HepG2 (cell line): Measurements from ENCODE around the gene ZNF343. TPM values are rescaled to one million over a fixed set of nuclear protein-coding genes. Genes with fewer than 3 reads are reported as not detected.
A peak's percentile ranks its signal among the peaks of the same experiment; 100 is the strongest.

ENCODE experiments used
- ATAC-seq: fragments of 200-7000 bp; cut with Tn5 transposase; 3 replicates; pipeline ENCODE4 v1.9.1; 2020; ENCODE audit warnings: mild to moderate bottlenecking, moderate library complexity
- BruUV-seq: library from RNA; stranded (reverse); fragments of 400-500 nt; replicated peaks from 2 replicates; lab custom pipeline; 2021; lab: Mats Ljungman, UMichigan
- CTCF ChIA-PET: fragments of 300-600 bp; formaldehyde crosslinking; extraction: SDS; loops from one replicate; lab custom pipeline; 2021; ENCODE audit warnings: low total read pairs, inconsistent platforms, low intra/inter-chr PET ratio; lab: Yijun Ruan, JAX
- POLR2A ChIA-PET: fragments of 350-600 bp; sonication (Branson Sonifier 250); formaldehyde crosslinking; loops from one replicate; lab custom pipeline; 2020; ENCODE audit warnings: antibody characterized with exemption, inconsistent platforms; lab: Yijun Ruan, JAX
- DNase-seq: peaks from one replicate; pipeline ENCODE4 v3.0.0-alpha.2; 2015; ENCODE audit warnings: low spot score
- FAIRE-seq: peaks from 3 replicates; lab custom pipeline; 2011; peaks lifted over from hg19 to GRCh38; lab: Jason Lieb, UNC
- H2AFZ ChIP-seq: one replicate; pipeline ENCODE4 v1.6.1; 2011; ENCODE audit warnings: low read length, inconsistent platforms
- H3K27ac ChIP-seq: fragments of 300-600 bp; 3 replicates; pipeline ENCODE4 v1.8.0; 2011; ENCODE audit warnings: mixed run types, mild to moderate bottlenecking, mixed read lengths, low read length, inconsistent platforms; ENCODE audit not compliant: insufficient read depth; ENCODE audit errors: extremely low read length
- H3K27me3 ChIP-seq, 2 experiments: fragments of 200-600 bp in 1 of 2; 2 replicates in 1 of 2; 3 replicates in 1 of 2; pipeline versions ENCODE4 v1.6.0 to v1.8.0; 2011; ENCODE audit warnings: low read length in 2 of 2, mild to moderate bottlenecking in 2 of 2, moderate library complexity in 2 of 2, inconsistent platforms in 1 of 2; ENCODE audit not compliant: insufficient read depth in 2 of 2, control insufficient read depth in 1 of 2
- H3K36me3 ChIP-seq, 2 experiments: fragments of 200-600 bp in 1 of 2; replicated peaks in 1 of 2; 2 replicates in 1 of 2; 3 replicates in 1 of 2; pipeline versions ENCODE4 v1.5.1 to v1.8.0; 2011; ENCODE audit warnings: low read length in 2 of 2, inconsistent platforms in 1 of 2; ENCODE audit not compliant: insufficient read depth in 2 of 2, control insufficient read depth in 1 of 2
- H3K4me1 ChIP-seq: 2 replicates; pipeline ENCODE4 v1.5.1; 2012; ENCODE audit warnings: low read length, inconsistent platforms; ENCODE audit not compliant: insufficient read depth
- H3K4me2 ChIP-seq: 2 replicates; pipeline ENCODE4 v1.6.0; 2011; ENCODE audit warnings: low read depth, low read length, inconsistent platforms
- H3K4me3 ChIP-seq, 3 experiments: fragments of 200-600 bp in 1 of 3; sonication (generic), shearing (Covaris generic) in 1 of 3; replicated peaks in 1 of 3; 2 replicates each; pipeline ENCODE4 v1.5.1; 2011 to 2016; ENCODE audit warnings: low read length in 3 of 3, inconsistent platforms in 2 of 3, low read depth in 2 of 3, mild to moderate bottlenecking in 2 of 3, control low read depth in 1 of 3, mixed read lengths in 1 of 3; ENCODE audit not compliant: insufficient read depth in 1 of 3
- H3K79me2 ChIP-seq: one replicate; pipeline ENCODE4 v1.6.1; 2011; ENCODE audit warnings: low read length, inconsistent platforms; ENCODE audit not compliant: insufficient read depth
- H3K9ac ChIP-seq: 2 replicates; pipeline ENCODE4 v1.6.0; 2011; ENCODE audit warnings: mild to moderate bottlenecking, low read depth, low read length, inconsistent platforms; ENCODE audit not compliant: insufficient read depth
- H3K9me3 ChIP-seq: 2 replicates; pipeline ENCODE4 v1.5.1; 2012; ENCODE audit warnings: mild to moderate bottlenecking, low read length
- H4K20me1 ChIP-seq: 2 replicates; pipeline ENCODE4 v1.6.0; 2011; ENCODE audit warnings: inconsistent platforms, mild to moderate bottlenecking, low read length, moderate library complexity; ENCODE audit not compliant: insufficient read depth
- LCORL ChIP-seq, 2 experiments: fragments of 450-650 bp in 1 of 2; sonication (generic) in 1 of 2; formaldehyde crosslinking in 1 of 2; IDR thresholded peaks; 2 replicates each; pipeline versions ENCODE4 v1.5.0 to v1.6.1; 2017 to 2020; ENCODE audit warnings: antibody characterized with exemption in 1 of 2, missing genetic modification reagents in 1 of 2
- RFX3 ChIP-seq: IDR thresholded peaks from 2 replicates; pipeline ENCODE4 v1.6.1; 2016; ENCODE audit warnings: missing biosample characterization, missing genetic modification reagents
- ZBTB25 ChIP-seq: IDR thresholded peaks from 2 replicates; pipeline ENCODE4 v1.6.1; 2018; ENCODE audit warnings: missing genetic modification reagents
- WGBS: methylation state at CpG from one replicate; pipeline ENCODE4 v1.1.6; 2017; ENCODE audit warnings: low lambda C conversion rate; 5-methylcytosine and 5-hydroxymethylcytosine counted together
- in situ Hi-C: cut with HindIII; loops from 2 replicates; pipeline ENCODE4 v1.10.0; 2017; ENCODE audit warnings: low pct_unique_long_range_greater_than_20kb; ENCODE audit not compliant: extremely low pct_ligation_motif_present
- intact Hi-C: fragments of 100-400 bp; cut with micrococcal nuclease; formaldehyde crosslinking; loops from one replicate; pipeline ENCODE4 v1.10.0; 2022; ENCODE audit not compliant: unreplicated experiment
- polyA plus RNA-seq, 8 experiments: library from polyadenylated mRNA; depleted of rRNA in 3 of 8; stranded (reverse) in 7 of 8; unstranded in 1 of 8; fragments of >200 nt; fragmentation: Illumina TruSeq in 4 of 8; extraction: Trizol in 4 of 8; gene quantifications; 2 replicates each; pipeline versions ENCODE4 v1.2.1 to v1.2.3, GENCODE V29; 2011 to 2016; ENCODE audit warnings: low read depth in 4 of 8, missing spikeins in 1 of 8, mixed read lengths in 1 of 8; ENCODE audit not compliant: insufficient read depth in 1 of 8
- total RNA-seq, 5 experiments: library from RNA; depleted of rRNA; stranded (reverse); fragments of >200 nt; fragmentation: Illumina TruSeq; extraction: Trizol; gene quantifications; 2 replicates each; pipeline ENCODE4 v1.2.3, GENCODE V29; 2016; ENCODE audit warnings: low read depth in 1 of 5

Gene ZNF343
- total and polyA plus RNA-seq, 2 of the 13 experiments (the other 11 are each of a cell fraction or from before 2014, with no cell fraction given) = 16.4 to 22.1 TPM

GRCh38 chr20:2485661-2486060, 23.1 kb downstream of the ZNF343 start:
- no TSS peak for BruUV-seq
- Histone ChIP-seq H3K27ac (no peak overlapping the region), H3K79me2 (no peaks in the 10 kb centered on the region), H3K27me3 (no peaks in the 10 kb centered on the region), H3K4me2 (no peak overlapping the region), H3K36me3 (peaks cover 42 to 91% of the 10 kb centered on the region in 2 experiments), H2AFZ (no peak overlapping the region), H3K4me1 (no peaks in the 10 kb centered on the region), H3K9me3 (no peaks in the 10 kb centered on the region; the same call in 1 of the 2 replicates), H4K20me1 (no peaks in the 10 kb centered on the region), H3K4me3 (no peak overlapping the region), H3K9ac (no peak overlapping the region)
- FAIRE-seq (no peak), DNase-seq (no peak), ATAC-seq (no peak)
- ChIA-PET CTCF (no interaction called here), POLR2A (no interaction called here)
- intact Hi-C loops = no loop called here
- no peak for TF ChIP-seq RFX3
- 80% methylated on average over 4 of the region's 4 CpGs for WGBS
- in situ Hi-C loops = no loop called here

- ChIA-PET POLR2A (interaction anchor here (1.0 kb wide), 1 partner anchor 14 kb away, joined by 4 read pairs; the partner anchor contains the start of gene SNRPB), CTCF (no interaction called here)
- intact Hi-C loops = no loop called here
- Histone ChIP-seq H3K9ac (no peak overlapping the region), H3K36me3 (peaks cover 40 to 88% of the 10 kb centered on the region in 2 experiments), H4K20me1 (no peaks in the 10 kb centered on the region), H3K9me3 (no peaks in the 10 kb centered on the region; the same call in 1 of the 2 replicates), H3K27me3 (no peaks in the 10 kb centered on the region), H3K4me1 (no peaks in the 10 kb centered on the region), H3K79me2 (no peaks in the 10 kb centered on the region), H3K4me2 (no peak overlapping the region), H3K27ac (no peak overlapping the region), H3K4me3 (no peak overlapping the region), H2AFZ (no peak overlapping the region)
- BruUV-seq = no TSS peak
- ATAC-seq (no peak), FAIRE-seq (no peak), DNase-seq (no peak)
- TF ChIP-seq ZBTB25 (CRISPR knock-in tag) (no peak), LCORL (IDR thresholded peaks at IDR 0.05) (peak; percentile 98), LCORL (CRISPR knock-in tag; IDR thresholded peaks at IDR 0.05) (no peak)
- 96% methylated on average over 2 of the region's 2 CpGs for WGBS
- in situ Hi-C loops = no loop called here
Observed at GRCh38 chr20:2485080-2485479, 23.6 kb downstream of the ZNF343 start.
